ENCODE results near the gene LRRC2. TPM values are rescaled to one million over a fixed set of nuclear protein-coding genes. Genes with fewer than 3 reads are reported as not detected.
"Not testable (repeated sequence)": the region's sequence is repeated elsewhere in the genome, so short reads cannot be mapped to it uniquely, and the experiment has no call there.

The LRRC2 gene
- total RNA-seq, 4 donors from 2014 or later = 0.32 to 0.83 (median 0.55) TPM

DNA sequence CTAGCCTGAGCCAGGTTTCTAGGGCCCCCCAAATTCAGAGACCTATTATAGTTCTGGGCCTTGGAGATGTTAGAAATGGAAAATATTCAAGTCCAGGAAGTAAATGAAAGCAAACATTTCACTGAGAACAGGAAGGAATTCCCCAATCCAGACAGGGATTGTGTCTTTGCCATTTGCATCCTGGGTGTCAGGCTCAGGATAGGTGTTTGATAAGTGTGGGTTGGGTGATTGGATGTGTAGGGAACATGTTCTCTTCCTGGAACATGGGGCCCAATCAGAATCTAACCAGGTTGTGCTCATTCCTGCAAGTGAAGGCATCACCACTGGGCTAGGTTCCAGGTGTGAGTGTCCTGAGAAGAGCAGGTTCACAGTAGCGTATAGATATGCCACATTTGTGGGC, 14.6 kb upstream of the LRRC2 start:
- Histone ChIP-seq H3K36me3 (no peaks in the 10 kb centered on the region), H3K4me1 (peaks cover 0 to 11% (median 6%) of the 10 kb centered on the region in 4 donors), H3K9me3 (no peaks in the 10 kb centered on the region), H3K27me3 (peaks cover 0 to 40% (median 2%) of the 10 kb centered on the region in 4 donors), H3K27ac (replicated peaks in 1 of 4) (no peak overlapping the region), H3K4me3 (no peak overlapping the region)
- 86% methylated on average over 1 of the region's 1 CpG for WGBS
- TF ChIP-seq POLR2AphosphoS5 (IDR thresholded peaks at IDR 0.05) (no peak), POLR2A (IDR thresholded peaks at IDR 0.05; ENCODE audit: low read depth) (no peak), CTCF (IDR thresholded peaks at IDR 0.05) (no peak), EP300 (IDR thresholded peaks at IDR 0.05) (no peak)
- intact Hi-C loops (cut with DNase I) = no loop called here
- DNase-seq (ENCODE audit: extremely low spot score) = no peak

- Histone ChIP-seq H3K27me3 (peaks cover 0 to 48% (median 2%) of the 10 kb centered on the region in 4 donors), H3K4me1 (peaks cover under 1 to 11% (median 6%) of the 10 kb centered on the region in 4 donors), H3K4me3 (no peak overlapping the region), H3K27ac (replicated peaks in 1 of 4) (no peak overlapping the region), H3K9me3 (no peaks in the 10 kb centered on the region), H3K36me3 (no peaks in the 10 kb centered on the region)
- intact Hi-C loops (cut with DNase I) = no loop called here
- 39% methylated on average over 14 of the region's 14 CpGs for WGBS
- DNase-seq (ENCODE audit: extremely low spot score) = no peak
- TF ChIP-seq CTCF (IDR thresholded peaks at IDR 0.05) (no peak), POLR2A (IDR thresholded peaks at IDR 0.05; ENCODE audit: low read depth) (no peak), EP300 (IDR thresholded peaks at IDR 0.05) (no peak), POLR2AphosphoS5 (IDR thresholded peaks at IDR 0.05) (no peak)
Observed at GRCh38 chr3:46579756-46580286, 13.7 kb upstream of the LRRC2 start.

DNA sequence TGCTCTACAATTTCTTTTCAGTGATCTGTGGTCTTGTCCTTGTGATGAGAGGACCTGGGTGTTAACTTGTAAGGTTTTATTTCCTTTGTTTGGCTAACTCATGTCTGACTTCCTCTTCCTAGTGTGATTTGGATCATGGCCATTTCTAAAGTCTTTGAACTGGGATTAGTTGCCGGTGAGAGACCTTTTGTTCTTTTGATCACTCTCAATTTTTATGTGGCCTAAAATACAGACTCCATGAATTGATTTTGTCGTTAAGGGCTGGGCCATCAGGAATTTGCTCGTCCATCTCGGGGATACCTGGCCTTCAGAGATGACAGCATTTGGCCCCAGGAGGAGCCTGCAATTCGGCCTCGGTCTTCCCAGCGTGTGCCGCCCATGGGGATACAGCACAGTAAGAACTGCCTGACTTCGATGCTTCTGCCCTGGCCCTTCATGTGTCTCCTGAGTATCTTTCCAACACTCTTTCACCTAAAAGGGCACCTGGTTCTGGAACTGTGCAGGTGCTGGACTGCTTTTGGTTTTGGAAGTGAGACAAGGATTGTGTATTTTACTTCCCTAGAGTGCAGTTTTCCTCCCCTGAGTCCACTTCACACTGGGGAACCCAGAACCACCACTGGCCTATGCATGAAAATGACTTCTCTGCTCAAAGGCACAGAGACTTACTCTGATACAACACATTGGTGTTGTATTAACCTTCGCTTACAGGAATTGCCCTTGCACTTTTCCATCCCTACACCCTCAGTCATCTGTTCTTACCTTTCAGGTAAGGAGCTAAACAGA, 13.1 kb upstream of the LRRC2 start:
- 63% methylated on average over 10 of the region's 10 CpGs for WGBS
- Histone ChIP-seq H3K36me3 (no peaks in the 10 kb centered on the region), H3K27ac (replicated peaks in 1 of 4) (no peak overlapping the region), H3K4me3 (no peak overlapping the region), H3K27me3 (peaks cover 0 to 51% (median 2%) of the 10 kb centered on the region in 4 donors), H3K9me3 (no peaks in the 10 kb centered on the region), H3K4me1 (peaks cover 5 to 11% (median 6%) of the 10 kb centered on the region in 4 donors)
- TF ChIP-seq EP300 (IDR thresholded peaks at IDR 0.05) = no peak
- no peak for TF ChIP-seq POLR2A (IDR thresholded peaks at IDR 0.05; ENCODE audit: low read depth)
- TF ChIP-seq POLR2AphosphoS5 (IDR thresholded peaks at IDR 0.05) = no peak
- TF ChIP-seq CTCF (IDR thresholded peaks at IDR 0.05) = no peak
- intact Hi-C loops (cut with DNase I) = no loop called here
- no peak for DNase-seq (ENCODE audit: extremely low spot score)

DNA sequence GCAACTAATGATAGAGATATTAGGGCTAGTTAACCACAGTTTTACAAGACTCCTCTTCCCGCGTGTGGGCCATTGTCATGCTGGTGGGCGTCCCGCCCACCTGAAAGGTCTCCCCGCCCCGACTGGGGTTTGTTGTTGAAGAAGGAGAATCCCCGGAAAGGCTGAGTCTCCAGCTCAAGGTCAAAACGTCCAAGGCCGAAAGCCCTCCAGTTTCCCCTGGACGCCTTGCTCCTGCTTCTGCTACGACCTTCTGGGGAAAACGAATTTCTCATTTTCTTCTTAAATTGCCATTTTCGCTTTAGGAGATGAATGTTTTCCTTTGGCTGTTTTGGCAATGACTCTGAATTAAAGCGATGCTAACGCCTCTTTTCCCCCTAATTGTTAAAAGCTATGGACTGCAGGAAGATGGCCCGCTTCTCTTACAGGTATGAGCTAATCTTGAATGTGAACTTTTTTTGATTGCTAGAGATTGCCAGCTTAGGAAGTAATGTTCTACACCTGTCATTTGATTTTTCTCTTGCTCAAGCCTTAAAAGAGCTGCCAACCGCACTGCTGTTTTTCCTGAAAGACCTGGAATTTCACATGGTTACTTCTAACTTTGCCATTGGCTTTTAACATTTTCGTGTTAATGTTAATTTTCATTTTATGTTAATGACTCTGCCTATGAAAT, 11.6 kb upstream of the LRRC2 start:
- intact Hi-C loops (cut with DNase I); H3K36me3 ChIP-seq; H3K27ac ChIP-seq (replicated peaks in 1 of 4); DNase-seq (ENCODE audit: extremely low spot score); H3K4me3 ChIP-seq; H3K9me3 ChIP-seq: not testable (repeated sequence)
- WGBS = 49% methylated on average over 18 of the region's 18 CpGs
- Histone ChIP-seq H3K4me1 (peaks cover 5 to 11% (median 6%) of the 10 kb centered on the region in 4 donors), H3K27me3 (peaks cover 0 to 64% (median 2%) of the 10 kb centered on the region in 4 donors)

DNA sequence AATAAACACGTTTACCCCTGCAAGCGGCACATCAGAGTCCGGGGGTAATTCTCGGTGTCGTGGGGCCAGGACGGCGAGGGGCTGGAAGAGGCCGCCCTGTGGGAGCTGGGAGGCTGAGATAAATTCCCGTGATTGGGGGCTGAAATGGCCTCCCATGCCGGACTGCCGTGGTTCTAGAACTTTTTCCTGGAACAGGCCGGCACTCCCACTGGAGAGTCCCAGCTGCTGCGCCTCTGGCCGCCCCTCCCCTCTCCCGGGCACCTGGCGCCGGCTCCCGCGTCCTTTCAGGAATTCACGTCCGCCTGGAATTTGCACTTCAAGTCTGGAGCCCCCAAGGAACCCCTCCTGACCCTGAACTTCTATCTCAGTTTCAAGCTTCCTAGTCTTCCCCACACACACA, 10.8 kb upstream of the LRRC2 start:
- H3K36me3 ChIP-seq = no peaks in the 10 kb centered on the region
- peaks cover 5 to 11% (median 6%) of the 10 kb centered on the region in 4 donors for H3K4me1 ChIP-seq
- WGBS = 28% methylated on average over 16 of the region's 21 CpGs
- no peak for DNase-seq (ENCODE audit: extremely low spot score)
- H3K27me3 ChIP-seq = peaks cover 0 to 64% (median 2%) of the 10 kb centered on the region in 4 donors
- no peak for TF ChIP-seq POLR2A (IDR thresholded peaks at IDR 0.05; ENCODE audit: low read depth)
- TF ChIP-seq EP300 (IDR thresholded peaks at IDR 0.05) = no peak
- no peak for TF ChIP-seq POLR2AphosphoS5 (IDR thresholded peaks at IDR 0.05)
- TF ChIP-seq CTCF (IDR thresholded peaks at IDR 0.05) = no peak
- H3K4me3 ChIP-seq = no peak overlapping the region
- no peaks in the 10 kb centered on the region for H3K9me3 ChIP-seq
- intact Hi-C loops (cut with DNase I) = no loop called here
- no peak overlapping the region for H3K27ac ChIP-seq (replicated peaks in 1 of 4)

All from esophagus muscularis mucosa (tissue), 4 donors.